Astrocyte (in vitro differentiated cells and primary cell): ENCODE measurements around the gene C16orf95.

Experiments
- EZH2 ChIP-seq: IDR thresholded peaks from 2 replicates; pipeline ENCODE4 v1.6.1; 2012; ENCODE audit warnings: mild to moderate bottlenecking, low read length, inconsistent platforms; ENCODE audit not compliant: insufficient read depth
- TF ChIP-seq, protein P1 (sequence below): IDR thresholded peaks from 2 replicates; pipeline ENCODE4 v1.5.1; 2011; ENCODE audit warnings: low read depth, mild to moderate bottlenecking, inconsistent platforms, low read length, moderate library complexity; ENCODE audit not compliant: insufficient read depth

DNA sequence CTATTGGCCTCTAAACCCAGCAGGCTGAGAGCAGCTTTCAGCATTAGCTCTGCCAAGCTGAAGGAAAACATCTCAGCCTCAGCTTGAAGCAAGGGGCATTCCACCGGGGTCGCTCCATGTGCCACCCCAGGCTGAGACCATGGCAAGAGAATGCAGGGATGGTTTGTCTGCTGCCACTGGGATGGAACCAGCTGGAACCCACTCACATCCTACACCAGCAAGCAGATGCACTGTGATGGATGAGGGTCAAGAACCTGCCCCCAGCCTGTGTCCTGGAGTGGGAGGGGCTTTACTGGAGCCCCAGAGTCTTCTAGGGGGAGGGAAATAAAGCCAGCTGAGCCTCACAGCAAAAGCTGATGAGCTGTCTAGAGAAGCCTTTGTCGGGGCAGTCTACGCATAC is 51.9 kb downstream of the C16orf95 start:
- TF ChIP-seq, protein P1, sequence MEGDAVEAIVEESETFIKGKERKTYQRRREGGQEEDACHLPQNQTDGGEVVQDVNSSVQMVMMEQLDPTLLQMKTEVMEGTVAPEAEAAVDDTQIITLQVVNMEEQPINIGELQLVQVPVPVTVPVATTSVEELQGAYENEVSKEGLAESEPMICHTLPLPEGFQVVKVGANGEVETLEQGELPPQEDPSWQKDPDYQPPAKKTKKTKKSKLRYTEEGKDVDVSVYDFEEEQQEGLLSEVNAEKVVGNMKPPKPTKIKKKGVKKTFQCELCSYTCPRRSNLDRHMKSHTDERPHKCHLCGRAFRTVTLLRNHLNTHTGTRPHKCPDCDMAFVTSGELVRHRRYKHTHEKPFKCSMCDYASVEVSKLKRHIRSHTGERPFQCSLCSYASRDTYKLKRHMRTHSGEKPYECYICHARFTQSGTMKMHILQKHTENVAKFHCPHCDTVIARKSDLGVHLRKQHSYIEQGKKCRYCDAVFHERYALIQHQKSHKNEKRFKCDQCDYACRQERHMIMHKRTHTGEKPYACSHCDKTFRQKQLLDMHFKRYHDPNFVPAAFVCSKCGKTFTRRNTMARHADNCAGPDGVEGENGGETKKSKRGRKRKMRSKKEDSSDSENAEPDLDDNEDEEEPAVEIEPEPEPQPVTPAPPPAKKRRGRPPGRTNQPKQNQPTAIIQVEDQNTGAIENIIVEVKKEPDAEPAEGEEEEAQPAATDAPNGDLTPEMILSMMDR = no peak
- no peak for TF ChIP-seq EZH2
